ENCODE data around the gene FAM3D. TPM values are rescaled to one million over a fixed set of nuclear protein-coding genes. Genes with fewer than 3 reads are reported as not detected.

FAM3D gene
- total RNA-seq, 1 experiment from 2014 or later = 0.32 TPM

DNA sequence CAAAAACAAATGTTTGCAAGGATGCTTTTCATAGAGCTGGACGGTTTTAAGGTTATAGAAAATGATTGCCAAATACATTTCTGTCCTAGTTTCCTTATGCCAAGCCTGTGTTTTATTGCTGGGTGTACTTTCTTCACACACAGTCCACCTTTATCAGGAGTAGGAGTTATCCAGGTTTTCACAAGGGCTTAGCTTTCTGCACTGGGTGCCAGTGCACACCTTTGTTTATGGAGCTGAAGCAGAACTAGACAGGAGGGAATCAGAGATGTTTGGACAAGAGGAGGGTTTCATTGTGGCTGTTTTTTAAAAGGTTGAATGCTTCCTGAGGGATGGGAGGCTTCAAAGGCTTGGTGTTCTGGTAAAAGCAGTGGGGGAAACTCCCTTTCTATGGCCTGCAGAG is 29.5 kb upstream of the FAM3D start:
- H3K27ac ChIP-seq (ENCODE audit: low read depth, low read length) = no peak overlapping the region
- ChIA-PET RAD21 (ENCODE audit: low non-redundant PET in 1 of 2, low total read pairs in 2 of 2, uncharacterized antibody in 2 of 2, unreplicated experiment in 2 of 2) (no interaction called here), POLR2A (no interaction called here), CTCF (no interaction called here)
- ATAC-seq = no peak
- peaks cover 4 to 6% of the 10 kb centered on the region in 2 experiments; a peak in 2 of 4 replicates for H3K9me3 ChIP-seq (ENCODE audit: control insufficient read depth in 1 of 2, insufficient read depth in 1 of 2, low read depth in 1 of 2, low read length in 2 of 2)
- H3K4me1 ChIP-seq (ENCODE audit: control insufficient read depth in 1 of 2, insufficient read depth in 2 of 2, low read length in 2 of 2) = no peaks in the 10 kb centered on the region
- H3K9me2 ChIP-seq (ENCODE audit: insufficient read depth) = no peaks in the 10 kb centered on the region
- no peak overlapping the region for H3K9ac ChIP-seq (ENCODE audit: low read length)
- no peak for DNase-seq (ENCODE audit: low read depth, low spot score)
- TF ChIP-seq REST (IDR thresholded peaks at IDR 0.05; ENCODE audit: low read depth) (no peak), ZFX (IDR thresholded peaks at IDR 0.05) (no peak), EZH2 (IDR thresholded peaks at IDR 0.05) (no peak), EGR1 (IDR thresholded peaks at IDR 0.05; ENCODE audit: low read depth) (no peak), FOSL1 (IDR thresholded peaks at IDR 0.05; ENCODE audit: low read depth) (no peak), RAD21 (IDR thresholded peaks at IDR 0.05; ENCODE audit: low read depth) (no peak), CBX3 (IDR thresholded peaks at IDR 0.05; ENCODE audit: low read depth) (no peak), POLR2A (IDR thresholded peaks at IDR 0.05; ENCODE audit: borderline replicate concordance, extremely low read depth, insufficient read depth, insufficient read length) (no peak), YY1 (IDR thresholded peaks at IDR 0.05; ENCODE audit: extremely low read depth, insufficient replicate concordance, low read depth, low read length) (no peak), EZH2phosphoT487 (IDR thresholded peaks at IDR 0.05; ENCODE audit: borderline replicate concordance) (no peak), CEBPB (IDR thresholded peaks at IDR 0.05; ENCODE audit: low read depth) (no peak), TCF7L2 (IDR thresholded peaks at IDR 0.05; ENCODE audit: borderline replicate concordance, extremely low read depth, insufficient read depth, insufficient read length) (no peak), CTCF (IDR thresholded peaks at IDR 0.05 in 2 of 3, conservative IDR thresholded peaks at IDR 0.05 in 1 of 3; ENCODE audit: borderline replicate concordance in 1 of 3, insufficient read depth in 1 of 3, low read depth in 2 of 3, low read length in 2 of 3) (no peak), ELF1 (IDR thresholded peaks at IDR 0.05; ENCODE audit: borderline replicate concordance, low read depth) (no peak), ATF3 (IDR thresholded peaks at IDR 0.05) (no peak), ZNF274 (IDR thresholded peaks at IDR 0.05; ENCODE audit: low read depth, low read length) (no peak), POLR2AphosphoS5 (IDR thresholded peaks at IDR 0.05; ENCODE audit: low read depth, low read length) (no peak)
- TF ChIP-seq, protein P1, sequence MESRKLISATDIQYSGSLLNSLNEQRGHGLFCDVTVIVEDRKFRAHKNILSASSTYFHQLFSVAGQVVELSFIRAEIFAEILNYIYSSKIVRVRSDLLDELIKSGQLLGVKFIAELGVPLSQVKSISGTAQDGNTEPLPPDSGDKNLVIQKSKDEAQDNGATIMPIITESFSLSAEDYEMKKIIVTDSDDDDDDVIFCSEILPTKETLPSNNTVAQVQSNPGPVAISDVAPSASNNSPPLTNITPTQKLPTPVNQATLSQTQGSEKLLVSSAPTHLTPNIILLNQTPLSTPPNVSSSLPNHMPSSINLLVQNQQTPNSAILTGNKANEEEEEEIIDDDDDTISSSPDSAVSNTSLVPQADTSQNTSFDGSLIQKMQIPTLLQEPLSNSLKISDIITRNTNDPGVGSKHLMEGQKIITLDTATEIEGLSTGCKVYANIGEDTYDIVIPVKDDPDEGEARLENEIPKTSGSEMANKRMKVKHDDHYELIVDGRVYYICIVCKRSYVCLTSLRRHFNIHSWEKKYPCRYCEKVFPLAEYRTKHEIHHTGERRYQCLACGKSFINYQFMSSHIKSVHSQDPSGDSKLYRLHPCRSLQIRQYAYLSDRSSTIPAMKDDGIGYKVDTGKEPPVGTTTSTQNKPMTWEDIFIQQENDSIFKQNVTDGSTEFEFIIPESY (IDR thresholded peaks at IDR 0.05; ENCODE audit: extremely low read depth, insufficient replicate concordance, low read length) = no peak
- TF ChIP-seq, protein P2, sequence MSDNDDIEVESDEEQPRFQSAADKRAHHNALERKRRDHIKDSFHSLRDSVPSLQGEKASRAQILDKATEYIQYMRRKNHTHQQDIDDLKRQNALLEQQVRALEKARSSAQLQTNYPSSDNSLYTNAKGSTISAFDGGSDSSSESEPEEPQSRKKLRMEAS (IDR thresholded peaks at IDR 0.05) = no peak
- intact Hi-C loops (cut with micrococcal nuclease) = no loop called here
- BruUV-seq (replicated peaks) = no TSS peak
- no peaks in the 10 kb centered on the region for H4K20me1 ChIP-seq (ENCODE audit: insufficient read depth)
- no peak overlapping the region for H3K4me3 ChIP-seq (replicated peaks in 1 of 2; ENCODE audit: low read depth in 1 of 2, low read length in 2 of 2)
- no peaks in the 10 kb centered on the region for H3K27me3 ChIP-seq (ENCODE audit: insufficient read depth, low read length)
- H2AFZ ChIP-seq (ENCODE audit: low read depth, low read length, poor library complexity, severe bottlenecking) = no peak overlapping the region
- no peaks in the 10 kb centered on the region for H3K79me2 ChIP-seq (ENCODE audit: insufficient read depth, low read length)
- H3K36me3 ChIP-seq (ENCODE audit: control insufficient read depth in 1 of 2, insufficient read depth in 2 of 2, low read length in 2 of 2) = no peaks in the 10 kb centered on the region
- H3K4me2 ChIP-seq (ENCODE audit: low read length) = no peak overlapping the region
